Central memory CD8-positive, alpha-beta T cell (primary cell): Measurements from ENCODE around the gene ZFP36L2.

Source experiments
- ATAC-seq: fragments of 150-1000 bp; cut with Tn5 transposase; replicated peaks from 2 replicates; pipeline ENCODE4 v1.10.0; 2022; ENCODE audit warnings: mild to moderate bottlenecking, moderate FRiP score, moderate number of reproducible peaks; ENCODE audit not compliant: poor library complexity, severe bottlenecking; ENCODE audit errors: extremely low read depth
- DNase-seq, 2 donors: peaks; one replicate each; pipeline ENCODE4 v3.0.0; 2021; ENCODE audit warnings: low spot score in 2 of 2
- H3K27ac Mint-ChIP-seq: one replicate; pipeline ENCODE4 v1.8.0; 2022; ENCODE audit warnings: low read depth, mild to moderate bottlenecking, moderate library complexity, mixed read lengths
- H3K27me3 Mint-ChIP-seq: one replicate; pipeline ENCODE4 v1.8.0; 2022; ENCODE audit warnings: mixed read lengths
- H3K36me3 Mint-ChIP-seq: one replicate; pipeline ENCODE4 v1.8.0; 2022; ENCODE audit warnings: mild to moderate bottlenecking, moderate library complexity, mixed read lengths; ENCODE audit not compliant: insufficient read depth
- H3K4me1 Mint-ChIP-seq: one replicate; pipeline ENCODE4 v1.8.0; 2022; ENCODE audit warnings: mixed read lengths
- H3K4me3 Mint-ChIP-seq: one replicate; pipeline ENCODE4 v1.8.0; 2022; ENCODE audit warnings: mild to moderate bottlenecking, moderate library complexity, mixed read lengths
- H3K9me3 Mint-ChIP-seq: one replicate; pipeline ENCODE4 v1.8.0; 2022; ENCODE audit warnings: mixed read lengths

ZFP36L2 gene

DNA sequence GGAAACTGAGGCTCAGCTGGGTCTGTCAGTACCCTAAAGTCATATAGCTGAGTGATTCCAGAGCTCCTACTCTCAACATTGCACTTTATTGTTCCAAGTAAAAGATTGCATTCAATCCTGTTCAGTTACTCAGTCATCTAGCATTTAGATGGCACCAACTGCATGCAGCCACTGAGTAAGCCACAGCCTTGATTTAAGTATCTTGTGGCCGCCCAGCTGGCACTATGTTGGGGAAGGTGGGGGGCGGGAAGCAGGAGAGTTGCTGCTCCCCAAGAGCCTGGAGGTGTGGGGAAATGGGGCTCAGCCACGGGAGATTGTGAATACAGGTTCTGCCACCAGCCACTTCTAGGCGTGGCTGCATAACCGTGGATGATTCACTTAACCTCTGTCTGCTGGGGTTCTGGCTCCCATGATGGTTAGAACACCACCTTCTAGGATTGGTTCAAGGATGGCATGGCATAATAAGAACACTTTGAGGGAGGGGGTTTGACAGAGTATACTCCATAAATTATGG lies 17.1 kb downstream of the ZFP36L2 start:
- H3K27me3 Mint-ChIP-seq = no peaks in the 10 kb centered on the region
- H3K4me3 Mint-ChIP-seq = no peak overlapping the region
- DNase-seq = no peak
- H3K9me3 Mint-ChIP-seq = no peaks in the 10 kb centered on the region
- H3K36me3 Mint-ChIP-seq = peaks cover 3% of the 10 kb centered on the region
- ATAC-seq = no peak
- no peak overlapping the region for H3K27ac Mint-ChIP-seq
- H3K4me1 Mint-ChIP-seq = peaks cover 29% of the 10 kb centered on the region

DNA sequence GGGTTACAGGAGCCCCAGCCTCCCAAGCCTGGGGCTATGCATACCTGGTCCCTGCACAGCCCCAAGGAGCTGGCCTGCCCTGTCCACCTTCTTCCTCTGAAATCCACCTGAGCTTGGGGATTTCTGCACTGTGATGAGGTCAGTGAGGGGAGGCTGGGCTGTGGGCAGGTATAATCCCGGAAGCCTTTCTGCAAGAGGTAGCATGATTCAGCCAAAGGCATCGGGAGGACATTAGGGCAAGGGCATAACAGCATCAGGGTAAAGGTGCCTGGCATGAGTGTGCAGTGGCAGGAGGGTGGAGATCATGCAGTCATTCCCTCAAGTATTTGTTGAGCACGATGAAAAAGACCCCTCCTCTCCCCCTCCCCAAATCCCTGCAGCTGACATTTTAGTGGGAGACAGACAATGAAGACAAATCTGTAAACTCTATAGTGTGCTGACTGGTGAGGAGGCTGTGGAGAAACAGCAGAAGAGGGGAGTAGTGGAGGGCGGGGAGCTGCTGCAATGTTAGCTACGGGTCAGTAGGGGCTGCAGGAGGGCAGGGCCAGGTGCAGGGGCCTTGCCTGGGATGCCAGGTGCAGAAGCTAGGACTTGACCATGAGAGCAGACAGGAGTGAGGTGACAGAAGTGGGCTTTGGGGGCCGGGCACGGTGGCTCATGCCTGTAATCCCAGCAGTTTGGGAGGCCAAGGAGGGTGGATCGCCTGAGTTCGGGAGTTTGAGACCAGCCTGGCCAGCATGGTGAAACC lies 18.7 kb downstream of the ZFP36L2 start:
- Mint-ChIP-seq H3K27ac (no peak overlapping the region), H3K4me1 (peaks cover 24% of the 10 kb centered on the region), H3K36me3 (peaks cover 3% of the 10 kb centered on the region), H3K9me3 (no peaks in the 10 kb centered on the region), H3K27me3 (no peaks in the 10 kb centered on the region), H3K4me3 (no peak overlapping the region)
- no peak for ATAC-seq
- no peak for DNase-seq

DNA sequence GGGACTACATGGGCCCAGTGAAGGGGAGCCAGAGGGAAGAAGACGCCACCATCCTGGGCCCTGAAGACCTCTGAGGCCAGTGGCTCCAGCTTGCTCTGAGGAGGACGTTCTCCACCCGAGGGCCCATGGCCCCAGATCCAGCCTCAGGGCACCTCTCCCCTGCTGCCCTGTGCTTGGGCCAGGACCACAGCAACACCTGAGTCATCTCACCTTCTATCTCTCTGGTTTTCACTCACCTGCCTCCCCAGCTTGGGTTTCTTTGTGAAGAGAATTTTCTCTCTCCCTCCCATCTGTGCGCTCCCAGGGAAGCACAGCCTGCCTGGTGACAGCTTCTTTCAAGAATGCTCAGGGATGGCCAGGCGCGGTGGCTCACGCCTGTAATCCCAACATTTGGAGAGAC lies 19.8 kb downstream of the ZFP36L2 start:
- Mint-ChIP-seq H3K4me3 (no peak overlapping the region), H3K4me1 (peaks cover 23% of the 10 kb centered on the region), H3K36me3 (peaks cover 3% of the 10 kb centered on the region), H3K27me3 (no peaks in the 10 kb centered on the region), H3K9me3 (no peaks in the 10 kb centered on the region), H3K27ac (no peak overlapping the region)
- DNase-seq (no peak), ATAC-seq (no peak)

DNA sequence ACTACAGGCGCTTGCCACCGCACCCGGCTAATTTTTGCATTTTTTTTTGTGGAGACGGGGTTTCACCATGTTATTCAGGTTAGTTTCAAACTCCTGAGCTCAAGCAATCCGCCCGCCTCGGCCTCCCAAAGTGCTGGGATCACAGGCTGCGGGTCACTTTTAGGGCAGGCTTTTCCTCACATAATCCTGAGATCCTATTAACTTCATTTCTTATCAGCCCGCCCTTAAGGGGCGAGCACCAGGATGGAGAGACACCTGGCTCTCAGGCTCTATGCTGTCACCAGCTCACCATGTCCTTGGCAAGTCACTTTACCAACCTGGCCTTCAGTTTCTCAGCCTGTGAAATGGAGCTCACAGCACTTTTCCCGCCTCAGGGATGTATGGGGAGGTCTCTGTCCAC lies 23.0 kb downstream of the ZFP36L2 start:
- no peak for ATAC-seq
- no peak overlapping the region for H3K4me3 Mint-ChIP-seq
- H3K36me3 Mint-ChIP-seq = no peaks in the 10 kb centered on the region
- H3K9me3 Mint-ChIP-seq = no peaks in the 10 kb centered on the region
- no peaks in the 10 kb centered on the region for H3K27me3 Mint-ChIP-seq
- H3K27ac Mint-ChIP-seq = no peak overlapping the region
- H3K4me1 Mint-ChIP-seq = peaks cover 6% of the 10 kb centered on the region
- DNase-seq = no peak

DNA sequence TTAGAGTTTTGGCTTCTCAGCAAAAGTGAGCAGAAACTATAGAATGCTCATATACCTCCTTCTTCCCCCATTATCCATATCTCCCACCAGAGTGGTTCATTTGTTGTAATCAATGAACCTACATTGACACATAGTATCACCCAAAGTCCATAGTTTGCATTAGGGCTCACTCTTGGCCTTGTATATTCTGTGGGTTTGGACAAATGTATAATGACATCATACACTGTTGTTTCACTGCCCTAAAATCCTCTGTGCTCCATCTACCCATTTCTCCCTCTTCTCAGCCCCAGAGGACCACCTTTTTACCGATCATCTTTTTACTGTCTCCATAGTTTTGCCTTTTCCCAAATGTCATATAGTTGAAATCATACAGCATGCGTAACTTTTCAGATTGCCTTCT lies 24.1 kb downstream of the ZFP36L2 start:
- H3K27me3 Mint-ChIP-seq = no peaks in the 10 kb centered on the region
- ATAC-seq (no peak), DNase-seq (no peak)
- no peak overlapping the region for H3K27ac Mint-ChIP-seq
- H3K36me3 Mint-ChIP-seq = no peaks in the 10 kb centered on the region
- peaks cover 10% of the 10 kb centered on the region for H3K4me1 Mint-ChIP-seq
- H3K9me3 Mint-ChIP-seq = no peaks in the 10 kb centered on the region
- no peak overlapping the region for H3K4me3 Mint-ChIP-seq

DNA sequence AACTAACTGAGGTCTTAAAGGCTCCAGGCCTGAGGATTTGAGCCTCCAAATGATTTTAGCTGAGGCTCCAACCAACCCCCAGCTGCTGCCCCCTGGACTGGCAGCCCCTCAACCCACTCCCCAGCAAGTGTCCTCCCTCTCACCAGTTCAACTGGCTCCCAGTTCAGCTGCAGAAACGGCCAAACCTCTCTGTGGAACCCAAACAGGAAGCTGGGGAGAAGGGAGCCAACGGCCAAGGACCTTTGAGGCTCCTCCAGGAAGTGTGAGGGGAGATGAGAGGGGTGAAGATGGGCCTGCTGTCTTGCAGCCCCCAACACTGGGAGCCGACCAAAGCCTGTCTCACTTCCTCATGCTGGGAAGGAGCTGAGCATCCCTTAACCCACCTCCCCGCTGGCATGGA lies 24.9 kb downstream of the ZFP36L2 start:
- Mint-ChIP-seq H3K36me3 (peaks cover 3% of the 10 kb centered on the region), H3K9me3 (no peaks in the 10 kb centered on the region), H3K27me3 (no peaks in the 10 kb centered on the region), H3K27ac (no peak overlapping the region), H3K4me1 (peaks cover 18% of the 10 kb centered on the region), H3K4me3 (no peak overlapping the region)
- DNase-seq (no peak), ATAC-seq (no peak)

DNA sequence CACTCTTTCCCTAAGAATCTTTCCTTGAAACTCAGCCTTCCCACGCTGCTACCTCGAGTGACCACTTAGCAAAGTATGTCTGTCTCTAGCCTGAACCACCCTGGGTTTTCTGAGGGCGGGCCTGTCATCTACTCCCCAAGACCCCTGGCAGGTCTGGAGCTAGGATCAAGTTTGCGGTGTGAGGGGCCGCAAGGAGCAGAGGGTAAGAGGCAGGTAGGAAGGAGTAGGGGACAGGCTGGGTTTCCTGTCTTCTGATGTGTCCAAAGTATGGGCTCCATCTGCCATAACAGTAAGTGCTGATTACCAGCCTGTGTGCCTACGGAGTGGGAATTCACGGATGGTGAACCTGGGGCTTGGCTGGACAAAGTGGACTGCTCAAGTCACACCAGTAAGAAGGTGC lies 25.4 kb downstream of the ZFP36L2 start:
- no peak for ATAC-seq
- no peak for DNase-seq
- no peaks in the 10 kb centered on the region for H3K27me3 Mint-ChIP-seq
- no peaks in the 10 kb centered on the region for H3K9me3 Mint-ChIP-seq
- no peak overlapping the region for H3K4me3 Mint-ChIP-seq
- peaks cover 3% of the 10 kb centered on the region for H3K36me3 Mint-ChIP-seq
- no peak overlapping the region for H3K27ac Mint-ChIP-seq
- peaks cover 21% of the 10 kb centered on the region for H3K4me1 Mint-ChIP-seq

DNA sequence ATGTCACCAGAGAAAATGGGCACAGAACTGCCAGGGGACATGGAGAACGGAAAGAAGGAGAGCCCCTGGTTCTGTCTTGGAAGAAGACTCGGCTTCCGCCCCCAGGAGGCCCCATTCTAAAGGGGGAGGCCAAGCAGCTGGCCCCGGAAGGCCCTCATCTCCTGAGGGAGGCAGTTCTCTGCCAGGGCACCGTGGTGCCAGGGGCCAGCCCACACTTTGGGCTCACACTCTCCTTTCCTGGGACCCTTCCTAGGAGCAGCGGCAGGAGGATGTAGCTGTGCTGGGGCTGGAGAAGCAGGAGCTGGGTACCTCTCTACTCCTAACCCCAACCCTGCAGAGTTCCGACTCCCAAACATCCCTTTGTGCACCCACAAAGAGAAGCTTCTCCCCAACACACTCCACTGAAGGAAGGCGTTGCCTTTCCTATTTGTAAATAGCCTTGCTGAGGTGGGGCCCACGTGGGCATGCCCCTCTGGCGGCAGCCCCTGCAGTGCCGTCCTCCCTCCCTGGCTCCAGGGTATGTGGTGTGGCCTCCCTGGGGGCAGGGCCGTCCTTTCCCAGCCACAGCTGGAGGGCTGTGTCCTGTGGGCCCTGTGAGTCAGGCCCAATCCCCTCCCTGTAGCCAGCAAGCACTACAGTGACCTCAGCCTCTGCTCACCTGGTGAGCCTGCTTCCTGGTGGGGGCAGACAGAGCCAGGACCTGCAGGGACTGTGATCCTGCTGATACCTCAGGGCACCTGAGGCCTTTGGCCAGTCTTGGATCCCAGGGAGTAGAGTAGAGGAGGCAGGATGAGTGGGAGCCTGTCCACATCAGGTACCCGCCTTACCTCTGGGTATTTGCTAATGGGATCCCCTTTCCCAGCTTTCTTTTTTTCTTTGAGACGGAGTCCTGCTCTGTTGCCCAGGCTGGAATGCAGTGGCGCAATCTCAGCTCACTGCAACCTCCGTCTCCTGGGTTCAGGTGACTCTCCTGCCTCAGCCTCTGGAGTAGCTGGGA lies 26.6 kb downstream of the ZFP36L2 start:
- H3K4me1 Mint-ChIP-seq = peaks cover 31% of the 10 kb centered on the region
- DNase-seq (no peak), ATAC-seq (no peak)
- H3K4me3 Mint-ChIP-seq = no peak overlapping the region
- H3K36me3 Mint-ChIP-seq = peaks cover 4% of the 10 kb centered on the region
- H3K27me3 Mint-ChIP-seq = no peaks in the 10 kb centered on the region
- no peaks in the 10 kb centered on the region for H3K9me3 Mint-ChIP-seq
- no peak overlapping the region for H3K27ac Mint-ChIP-seq

DNA sequence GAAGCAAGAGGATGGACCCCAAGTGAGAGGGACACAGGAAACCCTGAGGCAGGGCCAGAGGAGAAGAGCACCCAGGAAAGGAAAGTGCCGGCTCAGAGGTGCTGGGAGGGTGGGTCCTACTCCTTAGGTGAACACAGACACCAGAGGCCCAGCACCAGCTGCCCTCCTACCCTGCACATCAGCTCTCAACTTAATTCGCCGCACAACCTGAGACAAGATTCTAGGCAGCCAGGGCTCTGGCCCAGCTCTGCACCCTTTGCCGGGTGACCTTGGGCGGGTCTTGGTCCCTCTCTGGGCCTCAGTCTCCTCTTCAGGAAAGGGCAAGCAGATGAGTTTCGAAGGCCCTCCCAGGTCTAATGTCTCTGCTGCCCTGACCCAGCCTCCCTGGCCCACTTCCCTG lies 28.1 kb downstream of the ZFP36L2 start:
- Mint-ChIP-seq H3K27me3 (no peaks in the 10 kb centered on the region), H3K4me3 (no peak overlapping the region), H3K27ac (peak overlapping the region; percentile 86), H3K4me1 (peaks cover 46% of the 10 kb centered on the region), H3K9me3 (no peaks in the 10 kb centered on the region), H3K36me3 (peaks cover 8% of the 10 kb centered on the region)
- DNase-seq = no peak
- no peak for ATAC-seq

DNA sequence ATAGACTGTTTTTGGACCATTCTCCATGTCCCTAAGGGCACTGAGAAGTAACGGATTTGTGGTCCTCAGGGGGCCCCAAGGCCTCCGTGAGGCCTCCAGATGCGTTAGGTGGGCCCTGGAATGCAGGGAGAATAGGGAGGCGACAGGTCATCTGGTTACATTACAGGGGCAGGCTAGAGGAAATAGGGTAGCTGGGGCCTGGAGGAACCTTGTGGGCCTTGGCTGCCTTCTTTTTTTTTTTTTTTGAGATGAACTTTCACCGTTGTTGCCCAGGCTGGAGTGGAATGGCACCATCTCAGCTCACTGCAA lies 28.9 kb downstream of the ZFP36L2 start:
- H3K27me3 Mint-ChIP-seq = no peaks in the 10 kb centered on the region
- peaks cover 8% of the 10 kb centered on the region for H3K36me3 Mint-ChIP-seq
- H3K4me1 Mint-ChIP-seq = peaks cover 52% of the 10 kb centered on the region
- H3K4me3 Mint-ChIP-seq = peak overlapping the region; percentile 60
- DNase-seq (no peak), ATAC-seq (no peak)
- no peaks in the 10 kb centered on the region for H3K9me3 Mint-ChIP-seq
- peak overlapping the region; percentile 99 for H3K27ac Mint-ChIP-seq

DNA sequence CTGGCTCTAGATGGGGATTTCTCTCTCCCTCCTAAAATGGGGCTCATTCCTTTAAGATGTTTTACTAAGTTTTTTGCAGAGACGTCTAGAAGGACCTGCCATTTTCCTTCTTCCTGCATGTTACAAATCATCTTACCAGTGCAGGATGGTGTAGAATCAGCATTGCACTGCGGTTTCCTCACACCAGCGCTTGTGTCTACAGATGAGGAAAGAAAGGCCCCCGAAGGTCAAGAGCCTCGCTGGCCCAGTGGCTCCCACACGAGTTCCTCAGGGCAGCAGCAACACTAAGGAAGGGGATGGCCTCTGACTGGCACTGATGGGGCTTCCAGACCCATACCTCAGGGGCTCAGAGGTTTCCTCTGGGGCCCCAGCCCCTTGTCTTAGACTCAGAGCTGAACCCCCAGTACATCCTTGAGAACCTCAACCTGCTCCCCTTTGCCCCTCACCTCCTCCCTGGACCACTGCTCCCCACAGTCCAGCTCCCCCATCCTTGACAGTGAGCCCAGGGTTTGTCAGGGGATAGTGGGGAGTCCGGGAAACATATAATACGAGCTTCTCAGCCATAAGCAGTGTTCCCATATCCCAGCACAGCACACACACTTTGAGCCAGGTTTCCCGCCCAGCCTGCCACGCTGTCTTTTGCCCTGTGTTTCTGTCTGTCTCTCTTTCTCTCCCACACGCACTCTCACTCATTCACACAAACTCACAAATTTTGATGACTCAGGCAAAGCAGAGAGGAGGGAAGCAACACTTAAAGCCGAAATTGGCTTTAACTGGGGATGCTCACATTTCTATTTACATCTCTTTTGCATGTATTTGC lies 29.4 kb downstream of the ZFP36L2 start:
- H3K27me3 Mint-ChIP-seq = no peaks in the 10 kb centered on the region
- peak overlapping the region; percentile 99 for H3K27ac Mint-ChIP-seq
- ATAC-seq (no peak), DNase-seq (no peak)
- peaks cover 54% of the 10 kb centered on the region for H3K4me1 Mint-ChIP-seq
- peak overlapping the region; percentile 60 for H3K4me3 Mint-ChIP-seq
- H3K36me3 Mint-ChIP-seq = peaks cover 8% of the 10 kb centered on the region
- H3K9me3 Mint-ChIP-seq = no peaks in the 10 kb centered on the region

DNA sequence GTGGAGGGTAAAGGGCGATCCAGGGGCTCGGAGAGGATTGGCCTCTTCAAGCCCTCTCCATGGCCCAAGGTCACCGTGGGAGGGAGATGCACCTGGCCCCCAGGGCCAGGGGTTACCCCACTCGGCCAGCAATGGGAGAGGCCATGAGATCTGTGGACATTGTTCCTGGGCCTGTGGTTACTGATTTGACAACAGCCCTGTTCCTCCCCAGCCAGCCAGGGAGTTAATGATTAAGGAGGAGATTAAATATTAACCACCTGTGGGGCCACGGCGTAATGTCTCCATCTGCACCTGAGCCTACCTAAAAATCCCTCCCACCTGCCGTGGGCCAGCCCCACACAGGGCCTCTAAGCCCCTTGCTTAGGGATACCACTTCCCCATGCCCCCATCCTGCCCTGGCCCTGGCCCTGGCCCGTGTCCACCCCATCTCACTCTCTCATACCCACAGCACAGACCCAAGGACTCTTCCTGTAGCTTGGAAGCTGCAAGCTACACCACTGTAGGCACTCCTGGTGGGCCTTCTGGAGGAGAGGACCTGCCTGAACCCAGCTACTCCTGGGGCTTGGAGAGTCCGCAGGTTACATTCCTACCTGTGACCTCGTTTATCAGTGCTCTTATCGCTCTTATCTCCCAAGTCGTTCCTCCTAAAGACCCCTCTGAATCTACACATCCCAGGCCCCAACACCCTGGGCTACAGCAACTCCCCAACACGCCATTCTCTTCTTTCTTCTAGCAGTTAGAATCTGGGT lies 32.1 kb downstream of the ZFP36L2 start:
- H3K27ac Mint-ChIP-seq = peak overlapping the region; percentile 99
- H3K9me3 Mint-ChIP-seq = no peaks in the 10 kb centered on the region
- peaks cover 8% of the 10 kb centered on the region for H3K36me3 Mint-ChIP-seq
- ATAC-seq (no peak), DNase-seq (no peak)
- H3K4me3 Mint-ChIP-seq = peak overlapping the region; percentile 80
- peaks cover 59% of the 10 kb centered on the region for H3K4me1 Mint-ChIP-seq
- no peaks in the 10 kb centered on the region for H3K27me3 Mint-ChIP-seq
